K562 (cell line): Measurements from ENCODE around the gene DVL3. TPM values are rescaled to one million over a fixed set of nuclear protein-coding genes. Genes with fewer than 3 reads are reported as not detected.

Source experiments
- HINFP ChIP-seq: fragments of 450-650 bp; conservative IDR thresholded peaks from 2 replicates; pipeline ENCODE4 v1.6.1; 2016; ENCODE audit warnings: missing genetic modification characterization, low read depth, mild to moderate bottlenecking, control low read depth, missing compliant biosample characterization
- HMGN3 ChIP-seq: IDR thresholded peaks from 2 replicates; pipeline ENCODE4 v1.6.1; 2011; ENCODE audit warnings: borderline replicate concordance, low read depth, mild to moderate bottlenecking, mixed read lengths, low read length; ENCODE audit not compliant: insufficient read length; ENCODE audit errors: extremely low read depth
- PKNOX1 ChIP-seq: fragments of 450-650 bp; IDR thresholded peaks from 2 replicates; pipeline ENCODE4 v1.6.1; 2016
- PYGO2 ChIP-seq: fragments of 450-650 bp; IDR thresholded peaks from 2 replicates; pipeline ENCODE4 v1.6.1; 2016; ENCODE audit warnings: mild to moderate bottlenecking, missing genetic modification characterization, moderate library complexity, missing compliant biosample characterization
- RREB1 ChIP-seq: fragments of 250-450 bp; sonication (Bioruptor Pico); IDR thresholded peaks from 2 replicates; pipeline ENCODE4 v1.4.0; 2020
- SFPQ ChIP-seq: fragments of 200-400 bp; formaldehyde crosslinking; IDR thresholded peaks from 2 replicates; pipeline ENCODE4 v1.6.1; 2017; ENCODE audit warnings: mild to moderate bottlenecking, low read depth, low read length, moderate library complexity
- SMARCE1 ChIP-seq: fragments of 450-650 bp; IDR thresholded peaks from 2 replicates; pipeline ENCODE4 v1.7.1; 2016; ENCODE audit warnings: mild to moderate bottlenecking
- STAT5A ChIP-seq: IDR thresholded peaks from 2 replicates; pipeline ENCODE4 v1.6.1; 2012; ENCODE audit warnings: low read length, inconsistent platforms, borderline replicate concordance
- XRCC5 ChIP-seq: fragments of 200-400 bp; formaldehyde crosslinking; IDR thresholded peaks from 2 replicates; pipeline ENCODE4 v1.6.1; 2017; ENCODE audit warnings: low read depth, mild to moderate bottlenecking, low read length
- ZNF41 ChIP-seq: fragments of 250-450 bp; sonication (Bioruptor Pico); conservative IDR thresholded peaks from 2 replicates; pipeline ENCODE4 v1.4.0; 2020; ENCODE audit warnings: mild to moderate bottlenecking
- ZNF592 ChIP-seq: fragments of 450-650 bp; IDR thresholded peaks from 2 replicates; pipeline ENCODE4 v1.6.1; 2017; ENCODE audit warnings: antibody characterized with exemption, mild to moderate bottlenecking
- polyA plus RNA-seq, 8 experiments: library from polyadenylated mRNA; depleted of rRNA in 4 of 8; stranded (reverse) in 5 of 8; unstranded in 3 of 8; fragments of >200 nt; fragmentation: Nextera tagmentation in 2 of 8; fragmentation: Illumina TruSeq in 1 of 8; extraction: Ambion mirVana in 2 of 8; extraction: Trizol in 1 of 8; gene quantifications; 2 replicates each; pipeline versions ENCODE4 v1.2.1 to v1.2.3, GENCODE V29; 2011 to 2014; ENCODE audit warnings: inconsistent platforms in 1 of 8, missing spikeins in 1 of 8
- total RNA-seq, 7 experiments: library from RNA; depleted of rRNA in 6 of 7; stranded (reverse); fragments of >200 nt in 6 of 7; fragmentation: Illumina TruSeq in 2 of 7; extraction: Trizol in 2 of 7; gene quantifications; 2 replicates each; pipeline versions ENCODE4 v1.2.1 to v1.2.3, GENCODE V29; 2011 to 2021; ENCODE audit warnings: low replicate concordance in 1 of 7

Gene DVL3
- total and polyA plus RNA-seq, 9 of the 15 experiments (the other 6 are each of a cell fraction or from before 2014, with no cell fraction given), result 3.1 to 57.9 (median 20.1) TPM

GRCh38 chr3:184185461-184186183, 30.4 kb downstream of the DVL3 start (continued):
- TF ChIP-seq HINFP, result no peak
- peak; percentile 70; the same call in 1 of the 2 replicates for TF ChIP-seq STAT5A
- TF ChIP-seq ZNF592, result peak; percentile 90
- TF ChIP-seq HMGN3, result peak; percentile 99
- TF ChIP-seq PKNOX1, result no peak; the same call in 1 of the 2 replicates
- no peak for TF ChIP-seq SFPQ
- TF ChIP-seq ZNF41 (CRISPR knock-in tag), result no peak
- no peak for TF ChIP-seq PYGO2 (tag)
- TF ChIP-seq RREB1, result no peak
- TF ChIP-seq XRCC5, result peak; percentile 83; the same call in 1 of the 2 replicates
- TF ChIP-seq SMARCE1, result peak; percentile 80
